ENCODE data around the gene TTC7B. TPM values are rescaled to one million over a fixed set of nuclear protein-coding genes. Genes with fewer than 3 reads are reported as not detected.

The TTC7B gene
- total RNA-seq, 1 experiment from 2014 or later: 70.6 TPM

DNA sequence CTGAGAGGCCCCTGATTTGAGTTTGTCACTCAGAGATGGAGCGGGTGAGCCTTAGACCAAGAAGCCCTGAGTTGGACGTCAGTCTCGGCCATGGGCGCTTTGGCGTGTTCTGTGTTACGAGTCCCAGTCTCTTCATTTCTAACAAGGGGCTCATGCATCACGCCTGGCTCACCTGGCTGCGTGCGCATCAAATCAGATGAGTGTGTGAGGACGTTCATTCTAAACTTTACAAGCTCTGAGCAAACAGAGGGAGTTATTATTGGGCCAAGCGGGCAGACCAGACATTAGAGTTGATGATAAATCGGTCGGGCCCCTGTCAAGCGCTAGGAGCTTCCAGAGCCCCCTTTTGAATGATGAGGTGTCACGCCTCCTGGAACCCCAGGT, 302.2 kb downstream of the TTC7B start:
- Histone ChIP-seq H3K4me2 (ENCODE audit: low read length) (no peak overlapping the region), H3K27me3 (ENCODE audit: insufficient read depth, low read length) (no peaks in the 10 kb centered on the region), H3K4me1 (ENCODE audit: control insufficient read depth in 1 of 2, insufficient read depth in 2 of 2, low read length in 2 of 2) (peaks cover 22 to 44% of the 10 kb centered on the region in 2 experiments), H3K79me2 (ENCODE audit: insufficient read depth, low read length) (no peaks in the 10 kb centered on the region), H3K9ac (ENCODE audit: low read length) (no peak overlapping the region), H3K4me3 (replicated peaks in 1 of 2; ENCODE audit: low read depth in 1 of 2, low read length in 2 of 2) (no peak overlapping the region), H3K36me3 (ENCODE audit: control insufficient read depth in 1 of 2, insufficient read depth in 2 of 2, low read length in 2 of 2) (no peaks in the 10 kb centered on the region), H3K9me3 (ENCODE audit: control insufficient read depth in 1 of 2, insufficient read depth in 1 of 2, low read depth in 1 of 2, low read length in 2 of 2) (no peaks in the 10 kb centered on the region), H2AFZ (ENCODE audit: low read depth, low read length, poor library complexity, severe bottlenecking) (no peak overlapping the region), H3K9me2 (ENCODE audit: insufficient read depth) (no peaks in the 10 kb centered on the region), H4K20me1 (ENCODE audit: insufficient read depth) (no peaks in the 10 kb centered on the region), H3K27ac (ENCODE audit: low read depth, low read length) (no peak overlapping the region)
- POLR2A ChIA-PET: no interaction called here
- CTCF ChIA-PET: interaction anchor here (1.7 kb wide), 1 partner anchor 114 kb away, joined by 3 read pairs; no protein-coding TSS in a partner anchor
- DNase-seq (ENCODE audit: low read depth, low spot score): no peak
- RAD21 ChIA-PET (ENCODE audit: low non-redundant PET in 1 of 2, low total read pairs in 2 of 2, uncharacterized antibody in 2 of 2, unreplicated experiment in 2 of 2): no interaction called here
- BruUV-seq (replicated peaks): no TSS peak
- intact Hi-C loops (cut with micrococcal nuclease): no loop called here
- TF ChIP-seq, protein P1, sequence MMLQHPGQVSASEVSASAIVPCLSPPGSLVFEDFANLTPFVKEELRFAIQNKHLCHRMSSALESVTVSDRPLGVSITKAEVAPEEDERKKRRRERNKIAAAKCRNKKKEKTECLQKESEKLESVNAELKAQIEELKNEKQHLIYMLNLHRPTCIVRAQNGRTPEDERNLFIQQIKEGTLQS (IDR thresholded peaks at IDR 0.05): no peak
- TF ChIP-seq ZFX (IDR thresholded peaks at IDR 0.05): no peak
- TF ChIP-seq SP1 (IDR thresholded peaks at IDR 0.05; ENCODE audit: low read depth): no peak
- TF ChIP-seq, protein P2, sequence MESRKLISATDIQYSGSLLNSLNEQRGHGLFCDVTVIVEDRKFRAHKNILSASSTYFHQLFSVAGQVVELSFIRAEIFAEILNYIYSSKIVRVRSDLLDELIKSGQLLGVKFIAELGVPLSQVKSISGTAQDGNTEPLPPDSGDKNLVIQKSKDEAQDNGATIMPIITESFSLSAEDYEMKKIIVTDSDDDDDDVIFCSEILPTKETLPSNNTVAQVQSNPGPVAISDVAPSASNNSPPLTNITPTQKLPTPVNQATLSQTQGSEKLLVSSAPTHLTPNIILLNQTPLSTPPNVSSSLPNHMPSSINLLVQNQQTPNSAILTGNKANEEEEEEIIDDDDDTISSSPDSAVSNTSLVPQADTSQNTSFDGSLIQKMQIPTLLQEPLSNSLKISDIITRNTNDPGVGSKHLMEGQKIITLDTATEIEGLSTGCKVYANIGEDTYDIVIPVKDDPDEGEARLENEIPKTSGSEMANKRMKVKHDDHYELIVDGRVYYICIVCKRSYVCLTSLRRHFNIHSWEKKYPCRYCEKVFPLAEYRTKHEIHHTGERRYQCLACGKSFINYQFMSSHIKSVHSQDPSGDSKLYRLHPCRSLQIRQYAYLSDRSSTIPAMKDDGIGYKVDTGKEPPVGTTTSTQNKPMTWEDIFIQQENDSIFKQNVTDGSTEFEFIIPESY (IDR thresholded peaks at IDR 0.05; ENCODE audit: extremely low read depth, insufficient replicate concordance, low read length): no peak
- TF ChIP-seq, protein P3, sequence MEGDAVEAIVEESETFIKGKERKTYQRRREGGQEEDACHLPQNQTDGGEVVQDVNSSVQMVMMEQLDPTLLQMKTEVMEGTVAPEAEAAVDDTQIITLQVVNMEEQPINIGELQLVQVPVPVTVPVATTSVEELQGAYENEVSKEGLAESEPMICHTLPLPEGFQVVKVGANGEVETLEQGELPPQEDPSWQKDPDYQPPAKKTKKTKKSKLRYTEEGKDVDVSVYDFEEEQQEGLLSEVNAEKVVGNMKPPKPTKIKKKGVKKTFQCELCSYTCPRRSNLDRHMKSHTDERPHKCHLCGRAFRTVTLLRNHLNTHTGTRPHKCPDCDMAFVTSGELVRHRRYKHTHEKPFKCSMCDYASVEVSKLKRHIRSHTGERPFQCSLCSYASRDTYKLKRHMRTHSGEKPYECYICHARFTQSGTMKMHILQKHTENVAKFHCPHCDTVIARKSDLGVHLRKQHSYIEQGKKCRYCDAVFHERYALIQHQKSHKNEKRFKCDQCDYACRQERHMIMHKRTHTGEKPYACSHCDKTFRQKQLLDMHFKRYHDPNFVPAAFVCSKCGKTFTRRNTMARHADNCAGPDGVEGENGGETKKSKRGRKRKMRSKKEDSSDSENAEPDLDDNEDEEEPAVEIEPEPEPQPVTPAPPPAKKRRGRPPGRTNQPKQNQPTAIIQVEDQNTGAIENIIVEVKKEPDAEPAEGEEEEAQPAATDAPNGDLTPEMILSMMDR (IDR thresholded peaks at IDR 0.05 in 2 of 3, conservative IDR thresholded peaks at IDR 0.05 in 1 of 3; ENCODE audit: borderline replicate concordance in 1 of 3, insufficient read depth in 1 of 3, low read depth in 2 of 3, low read length in 2 of 3): no peak
- TF ChIP-seq POLR2A (IDR thresholded peaks at IDR 0.05; ENCODE audit: borderline replicate concordance, extremely low read depth, insufficient read depth, insufficient read length): no peak
- no peak for TF ChIP-seq ELF1 (IDR thresholded peaks at IDR 0.05; ENCODE audit: borderline replicate concordance, low read depth)
- TF ChIP-seq EZH2 (IDR thresholded peaks at IDR 0.05): no peak
- TF ChIP-seq, protein P4, sequence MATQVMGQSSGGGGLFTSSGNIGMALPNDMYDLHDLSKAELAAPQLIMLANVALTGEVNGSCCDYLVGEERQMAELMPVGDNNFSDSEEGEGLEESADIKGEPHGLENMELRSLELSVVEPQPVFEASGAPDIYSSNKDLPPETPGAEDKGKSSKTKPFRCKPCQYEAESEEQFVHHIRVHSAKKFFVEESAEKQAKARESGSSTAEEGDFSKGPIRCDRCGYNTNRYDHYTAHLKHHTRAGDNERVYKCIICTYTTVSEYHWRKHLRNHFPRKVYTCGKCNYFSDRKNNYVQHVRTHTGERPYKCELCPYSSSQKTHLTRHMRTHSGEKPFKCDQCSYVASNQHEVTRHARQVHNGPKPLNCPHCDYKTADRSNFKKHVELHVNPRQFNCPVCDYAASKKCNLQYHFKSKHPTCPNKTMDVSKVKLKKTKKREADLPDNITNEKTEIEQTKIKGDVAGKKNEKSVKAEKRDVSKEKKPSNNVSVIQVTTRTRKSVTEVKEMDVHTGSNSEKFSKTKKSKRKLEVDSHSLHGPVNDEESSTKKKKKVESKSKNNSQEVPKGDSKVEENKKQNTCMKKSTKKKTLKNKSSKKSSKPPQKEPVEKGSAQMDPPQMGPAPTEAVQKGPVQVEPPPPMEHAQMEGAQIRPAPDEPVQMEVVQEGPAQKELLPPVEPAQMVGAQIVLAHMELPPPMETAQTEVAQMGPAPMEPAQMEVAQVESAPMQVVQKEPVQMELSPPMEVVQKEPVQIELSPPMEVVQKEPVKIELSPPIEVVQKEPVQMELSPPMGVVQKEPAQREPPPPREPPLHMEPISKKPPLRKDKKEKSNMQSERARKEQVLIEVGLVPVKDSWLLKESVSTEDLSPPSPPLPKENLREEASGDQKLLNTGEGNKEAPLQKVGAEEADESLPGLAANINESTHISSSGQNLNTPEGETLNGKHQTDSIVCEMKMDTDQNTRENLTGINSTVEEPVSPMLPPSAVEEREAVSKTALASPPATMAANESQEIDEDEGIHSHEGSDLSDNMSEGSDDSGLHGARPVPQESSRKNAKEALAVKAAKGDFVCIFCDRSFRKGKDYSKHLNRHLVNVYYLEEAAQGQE (IDR thresholded peaks at IDR 0.05; ENCODE audit: low read depth): no peak
- no peak for TF ChIP-seq FOSL1 (IDR thresholded peaks at IDR 0.05; ENCODE audit: low read depth)
- TF ChIP-seq POLR2AphosphoS5 (IDR thresholded peaks at IDR 0.05; ENCODE audit: low read depth, low read length): no peak
- TF ChIP-seq JUND (IDR thresholded peaks at IDR 0.05): no peak
- no peak for TF ChIP-seq SIN3A (IDR thresholded peaks at IDR 0.05; ENCODE audit: low read depth)
- no peak for TF ChIP-seq TCF7L2 (IDR thresholded peaks at IDR 0.05; ENCODE audit: borderline replicate concordance, extremely low read depth, insufficient read depth, insufficient read length)
- no peak for TF ChIP-seq CBX3 (IDR thresholded peaks at IDR 0.05; ENCODE audit: low read depth)
- no peak for TF ChIP-seq SRF (IDR thresholded peaks at IDR 0.05; ENCODE audit: low read depth)
- TF ChIP-seq, protein P5, sequence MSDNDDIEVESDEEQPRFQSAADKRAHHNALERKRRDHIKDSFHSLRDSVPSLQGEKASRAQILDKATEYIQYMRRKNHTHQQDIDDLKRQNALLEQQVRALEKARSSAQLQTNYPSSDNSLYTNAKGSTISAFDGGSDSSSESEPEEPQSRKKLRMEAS (IDR thresholded peaks at IDR 0.05): no peak
- no peak for TF ChIP-seq EGR1 (IDR thresholded peaks at IDR 0.05; ENCODE audit: low read depth)
- TF ChIP-seq YY1 (IDR thresholded peaks at IDR 0.05; ENCODE audit: extremely low read depth, insufficient replicate concordance, low read depth, low read length): no peak
- no peak for ATAC-seq
